SK-N-SH treated with all-trans-retinoic acid at 6 μM for 48 hours (cell line): ENCODE data around the gene UNC5C.

Source experiments
- ATAC-seq: fragments of 200-7000 bp; cut with Tn5 transposase; 3 replicates; pipeline ENCODE4 v1.9.1; 2020; ENCODE audit warnings: mild to moderate bottlenecking, moderate library complexity
- ARNTL ChIP-seq: fragments of 450-650 bp; formaldehyde crosslinking; IDR thresholded peaks from 2 replicates; pipeline ENCODE4 v1.5.0; 2020; ENCODE audit warnings: low read depth, mild to moderate bottlenecking, moderate library complexity, borderline replicate concordance
- BACH2 ChIP-seq: fragments of 250-450 bp; sonication (Bioruptor Pico); IDR thresholded peaks from 2 replicates; pipeline ENCODE4 v1.9.0; 2021; ENCODE audit warnings: mild to moderate bottlenecking, borderline replicate concordance
- CREB5 ChIP-seq: fragments of 250-450 bp; sonication (Bioruptor Pico); IDR thresholded peaks from 2 replicates; pipeline ENCODE4 v1.5.1; 2020; ENCODE audit warnings: low read depth, mild to moderate bottlenecking, moderate library complexity
- CSDC2 ChIP-seq: fragments of 250-450 bp; sonication (Bioruptor Pico); IDR thresholded peaks from 2 replicates; pipeline ENCODE4 v1.5.0; 2020; ENCODE audit warnings: mild to moderate bottlenecking, moderate library complexity
- ESRRG ChIP-seq: fragments of 250-450 bp; sonication (Bioruptor Pico); IDR thresholded peaks from 2 replicates; pipeline ENCODE4 v1.6.1; 2021; ENCODE audit warnings: mild to moderate bottlenecking
- GLIS3 ChIP-seq: fragments of 250-450 bp; sonication (Bioruptor Pico); IDR thresholded peaks from 2 replicates; pipeline ENCODE4 v1.5.0; 2020; ENCODE audit warnings: mild to moderate bottlenecking, moderate library complexity
- ISL1 ChIP-seq: fragments of 250-450 bp; sonication (Bioruptor Pico); IDR thresholded peaks from 2 replicates; pipeline ENCODE4 v2.1.2; 2022; ENCODE audit warnings: mild to moderate bottlenecking, moderate library complexity
- OSR1 ChIP-seq: fragments of 250-450 bp; sonication (Bioruptor Pico); IDR thresholded peaks from 2 replicates; pipeline ENCODE4 v1.8.0; 2022; ENCODE audit warnings: moderate library complexity, mild to moderate bottlenecking, inconsistent platforms
- PPARA ChIP-seq: fragments of 250-450 bp; sonication (Bioruptor Pico); IDR thresholded peaks from 2 replicates; pipeline ENCODE4 v1.5.0; 2020; ENCODE audit warnings: mild to moderate bottlenecking, borderline replicate concordance
- RARB ChIP-seq: fragments of 250-450 bp; sonication (Bioruptor Pico); IDR thresholded peaks from 2 replicates; pipeline ENCODE4 v1.8.0; 2021; ENCODE audit warnings: mild to moderate bottlenecking, moderate library complexity
- SNAI2 ChIP-seq: fragments of 250-450 bp; sonication (Bioruptor Pico); IDR thresholded peaks from 2 replicates; pipeline ENCODE4 v1.5.0; 2020; ENCODE audit warnings: mild to moderate bottlenecking, moderate library complexity
- TCF4 ChIP-seq: fragments of 250-450 bp; sonication (Bioruptor Pico); IDR thresholded peaks from 2 replicates; pipeline ENCODE4 v1.8.0; 2021; ENCODE audit warnings: mild to moderate bottlenecking, moderate library complexity, borderline replicate concordance
- TOX ChIP-seq: fragments of 250-450 bp; sonication (Bioruptor Pico); IDR thresholded peaks from 2 replicates; pipeline ENCODE4 v1.8.0; 2021; ENCODE audit warnings: mild to moderate bottlenecking, moderate library complexity, borderline replicate concordance
- ZFP3 ChIP-seq: fragments of 250-450 bp; sonication (Bioruptor Pico); IDR thresholded peaks from 2 replicates; pipeline ENCODE4 v1.5.0; 2020; ENCODE audit warnings: mild to moderate bottlenecking, moderate library complexity
- ZFP30 ChIP-seq: fragments of 450-650 bp; formaldehyde crosslinking; IDR thresholded peaks from 2 replicates; pipeline ENCODE4 v1.5.0; 2022; ENCODE audit warnings: mild to moderate bottlenecking, moderate library complexity
- ZNF565 ChIP-seq: fragments of 450-650 bp; formaldehyde crosslinking; conservative IDR thresholded peaks from 2 replicates; pipeline ENCODE4 v1.5.0; 2020; ENCODE audit warnings: low read depth, mild to moderate bottlenecking, moderate library complexity
- ZNF70 ChIP-seq: fragments of 450-650 bp; formaldehyde crosslinking; IDR thresholded peaks from 2 replicates; pipeline ENCODE4 v1.5.0; 2020; ENCODE audit warnings: mild to moderate bottlenecking, moderate library complexity
- ZNF8 ChIP-seq: fragments of 450-650 bp; formaldehyde crosslinking; IDR thresholded peaks from 2 replicates; pipeline ENCODE4 v1.5.0; 2020; ENCODE audit warnings: mild to moderate bottlenecking, moderate library complexity
- TF ChIP-seq, protein P1 (sequence below): fragments of 250-450 bp; sonication (Bioruptor Pico); IDR thresholded peaks from 2 replicates; pipeline ENCODE4 v1.8.0; 2020; ENCODE audit warnings: mild to moderate bottlenecking, moderate library complexity, borderline replicate concordance
- TF ChIP-seq, protein P2 (sequence below): fragments of 250-450 bp; sonication (Bioruptor Pico); IDR thresholded peaks from 2 replicates; pipeline ENCODE4 v1.5.0; 2020; ENCODE audit warnings: mild to moderate bottlenecking, moderate library complexity
- TF ChIP-seq, protein P3 (sequence below): fragments of 250-450 bp; sonication (Bioruptor Pico); IDR thresholded peaks from 2 replicates; pipeline ENCODE4 v1.5.1; 2021; ENCODE audit warnings: mild to moderate bottlenecking, moderate library complexity

The UNC5C gene

GRCh38 chr4:95243892-95244291 lies 304.9 kb downstream of the UNC5C start:
- no peak for ATAC-seq
- no peak for TF ChIP-seq CSDC2 (CRISPR knock-in tag)

GRCh38 chr4:95238554-95238953 lies 310.2 kb downstream of the UNC5C start:
- no peak for TF ChIP-seq GLIS3
- no peak for TF ChIP-seq CREB5 (CRISPR knock-in tag)
- no peak for TF ChIP-seq TCF4 (CRISPR knock-in tag)
- TF ChIP-seq ZFP30 = peak; percentile 96
- TF ChIP-seq SNAI2 (CRISPR knock-in tag) = no peak
- no peak for TF ChIP-seq ISL1

GRCh38 chr4:95232358-95233156 lies 316.2 kb downstream of the UNC5C start:
- TF ChIP-seq TCF4 (CRISPR knock-in tag) (no peak), CREB5 (CRISPR knock-in tag) (no peak), ARNTL (no peak), ZNF565 (no peak), OSR1 (CRISPR knock-in tag) (no peak), ISL1 (no peak)
- TF ChIP-seq, protein P1, sequence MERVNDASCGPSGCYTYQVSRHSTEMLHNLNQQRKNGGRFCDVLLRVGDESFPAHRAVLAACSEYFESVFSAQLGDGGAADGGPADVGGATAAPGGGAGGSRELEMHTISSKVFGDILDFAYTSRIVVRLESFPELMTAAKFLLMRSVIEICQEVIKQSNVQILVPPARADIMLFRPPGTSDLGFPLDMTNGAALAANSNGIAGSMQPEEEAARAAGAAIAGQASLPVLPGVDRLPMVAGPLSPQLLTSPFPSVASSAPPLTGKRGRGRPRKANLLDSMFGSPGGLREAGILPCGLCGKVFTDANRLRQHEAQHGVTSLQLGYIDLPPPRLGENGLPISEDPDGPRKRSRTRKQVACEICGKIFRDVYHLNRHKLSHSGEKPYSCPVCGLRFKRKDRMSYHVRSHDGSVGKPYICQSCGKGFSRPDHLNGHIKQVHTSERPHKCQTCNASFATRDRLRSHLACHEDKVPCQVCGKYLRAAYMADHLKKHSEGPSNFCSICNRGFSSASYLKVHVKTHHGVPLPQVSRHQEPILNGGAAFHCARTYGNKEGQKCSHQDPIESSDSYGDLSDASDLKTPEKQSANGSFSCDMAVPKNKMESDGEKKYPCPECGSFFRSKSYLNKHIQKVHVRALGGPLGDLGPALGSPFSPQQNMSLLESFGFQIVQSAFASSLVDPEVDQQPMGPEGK (CRISPR knock-in tag) = no peak
- TF ChIP-seq, protein P2, sequence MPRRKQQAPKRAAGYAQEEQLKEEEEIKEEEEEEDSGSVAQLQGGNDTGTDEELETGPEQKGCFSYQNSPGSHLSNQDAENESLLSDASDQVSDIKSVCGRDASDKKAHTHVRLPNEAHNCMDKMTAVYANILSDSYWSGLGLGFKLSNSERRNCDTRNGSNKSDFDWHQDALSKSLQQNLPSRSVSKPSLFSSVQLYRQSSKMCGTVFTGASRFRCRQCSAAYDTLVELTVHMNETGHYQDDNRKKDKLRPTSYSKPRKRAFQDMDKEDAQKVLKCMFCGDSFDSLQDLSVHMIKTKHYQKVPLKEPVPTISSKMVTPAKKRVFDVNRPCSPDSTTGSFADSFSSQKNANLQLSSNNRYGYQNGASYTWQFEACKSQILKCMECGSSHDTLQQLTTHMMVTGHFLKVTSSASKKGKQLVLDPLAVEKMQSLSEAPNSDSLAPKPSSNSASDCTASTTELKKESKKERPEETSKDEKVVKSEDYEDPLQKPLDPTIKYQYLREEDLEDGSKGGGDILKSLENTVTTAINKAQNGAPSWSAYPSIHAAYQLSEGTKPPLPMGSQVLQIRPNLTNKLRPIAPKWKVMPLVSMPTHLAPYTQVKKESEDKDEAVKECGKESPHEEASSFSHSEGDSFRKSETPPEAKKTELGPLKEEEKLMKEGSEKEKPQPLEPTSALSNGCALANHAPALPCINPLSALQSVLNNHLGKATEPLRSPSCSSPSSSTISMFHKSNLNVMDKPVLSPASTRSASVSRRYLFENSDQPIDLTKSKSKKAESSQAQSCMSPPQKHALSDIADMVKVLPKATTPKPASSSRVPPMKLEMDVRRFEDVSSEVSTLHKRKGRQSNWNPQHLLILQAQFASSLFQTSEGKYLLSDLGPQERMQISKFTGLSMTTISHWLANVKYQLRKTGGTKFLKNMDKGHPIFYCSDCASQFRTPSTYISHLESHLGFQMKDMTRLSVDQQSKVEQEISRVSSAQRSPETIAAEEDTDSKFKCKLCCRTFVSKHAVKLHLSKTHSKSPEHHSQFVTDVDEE (CRISPR knock-in tag) = no peak

More at GRCh38 chr4:95238554-95238953, 310.2 kb downstream of the UNC5C start:
- no peak for ATAC-seq

DNA sequence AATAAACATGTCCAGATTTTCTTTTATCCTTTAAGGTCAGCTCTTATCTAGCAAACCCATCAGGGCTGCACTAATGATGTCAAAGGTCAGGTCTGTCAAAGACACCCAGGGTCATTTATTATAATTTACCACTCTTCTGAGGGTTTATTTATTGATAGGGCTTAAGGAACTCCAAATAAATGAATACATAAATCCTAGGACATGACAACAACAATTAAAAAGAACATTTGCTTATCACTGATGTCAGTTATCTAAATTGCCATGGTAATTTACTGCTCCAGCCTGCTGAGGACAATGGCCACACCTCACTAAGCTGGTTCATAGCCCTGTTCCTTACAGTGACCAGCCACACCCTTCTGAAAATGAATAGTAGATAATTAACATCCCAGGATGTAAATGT lies 317.1 kb downstream of the UNC5C start:
- no peak for ATAC-seq
- TF ChIP-seq PPARA (CRISPR knock-in tag) = no peak
- no peak for TF ChIP-seq ZFP30
- TF ChIP-seq TOX (CRISPR knock-in tag) = no peak
- TF ChIP-seq ZNF565 = no peak
- TF ChIP-seq CREB5 (CRISPR knock-in tag) = no peak
- no peak for TF ChIP-seq ISL1
- no peak for TF ChIP-seq ZNF70 (CRISPR knock-in tag)
- TF ChIP-seq TCF4 (CRISPR knock-in tag) = no peak
- TF ChIP-seq RARB (CRISPR knock-in tag) = no peak

More at GRCh38 chr4:95232358-95233156, 316.2 kb downstream of the UNC5C start:
- no peak for ATAC-seq

DNA sequence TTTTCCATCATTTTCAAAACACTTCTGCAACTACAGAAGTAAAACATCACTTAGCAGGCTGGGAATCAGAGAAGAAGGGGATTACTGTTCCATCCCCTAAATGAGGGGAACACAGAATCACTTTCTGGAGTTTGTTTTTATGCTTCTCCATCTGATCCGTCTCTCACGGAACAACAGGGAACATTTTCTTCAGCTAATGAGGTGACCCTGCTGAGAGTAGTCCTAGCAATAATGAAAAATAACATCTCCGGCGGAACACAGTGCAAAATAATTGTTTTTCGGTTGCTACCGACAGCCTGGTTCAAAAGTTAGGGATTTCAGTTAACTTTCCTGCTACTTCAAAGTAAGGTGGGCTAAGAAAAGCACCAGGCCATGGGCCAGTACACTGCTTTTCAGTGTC lies 322.9 kb downstream of the UNC5C start:
- ATAC-seq = no peak
- no peak for TF ChIP-seq ZNF70 (CRISPR knock-in tag)
- TF ChIP-seq TOX (CRISPR knock-in tag) = no peak
- TF ChIP-seq ESRRG (CRISPR knock-in tag) = no peak
- TF ChIP-seq, protein P1 (CRISPR knock-in tag) = no peak
- TF ChIP-seq ZFP30 = no peak
- no peak for TF ChIP-seq BACH2
- TF ChIP-seq ZFP3 = no peak
- TF ChIP-seq ISL1 = no peak
- TF ChIP-seq, protein P3, sequence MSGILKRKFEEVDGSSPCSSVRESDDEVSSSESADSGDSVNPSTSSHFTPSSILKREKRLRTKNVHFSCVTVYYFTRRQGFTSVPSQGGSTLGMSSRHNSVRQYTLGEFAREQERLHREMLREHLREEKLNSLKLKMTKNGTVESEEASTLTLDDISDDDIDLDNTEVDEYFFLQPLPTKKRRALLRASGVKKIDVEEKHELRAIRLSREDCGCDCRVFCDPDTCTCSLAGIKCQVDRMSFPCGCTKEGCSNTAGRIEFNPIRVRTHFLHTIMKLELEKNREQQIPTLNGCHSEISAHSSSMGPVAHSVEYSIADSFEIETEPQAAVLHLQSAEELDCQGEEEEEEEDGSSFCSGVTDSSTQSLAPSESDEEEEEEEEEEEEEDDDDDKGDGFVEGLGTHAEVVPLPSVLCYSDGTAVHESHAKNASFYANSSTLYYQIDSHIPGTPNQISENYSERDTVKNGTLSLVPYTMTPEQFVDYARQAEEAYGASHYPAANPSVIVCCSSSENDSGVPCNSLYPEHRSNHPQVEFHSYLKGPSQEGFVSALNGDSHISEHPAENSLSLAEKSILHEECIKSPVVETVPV (CRISPR knock-in tag) = no peak
- no peak for TF ChIP-seq ZNF8 (CRISPR knock-in tag)
- TF ChIP-seq RARB (CRISPR knock-in tag) = no peak
